Immature natural killer cell (primary cell): ENCODE results near the gene SIRT5. TPM values are rescaled to one million over a fixed set of nuclear protein-coding genes. Genes with fewer than 3 reads are reported as not detected.
A peak's percentile ranks its signal among the peaks of the same experiment; 100 is the strongest.

Experiments
- DNase-seq, 3 donors: peaks; one replicate each; pipeline ENCODE4 v3.0.0; 2022; ENCODE audit warnings: mixed read lengths in 1 of 3
- H3K27ac Mint-ChIP-seq, 6 donors: one replicate each; pipeline ENCODE4 v1.8.0; 2020; ENCODE audit warnings: mixed read lengths in 6 of 6, mild to moderate bottlenecking in 5 of 6, inconsistent platforms in 4 of 6, moderate library complexity in 3 of 6
- H3K27me3 Mint-ChIP-seq, 3 donors: one replicate each; pipeline ENCODE4 v1.8.0; 2020 to 2021; ENCODE audit warnings: low read depth in 3 of 3, mild to moderate bottlenecking in 3 of 3, mixed read lengths in 3 of 3, moderate library complexity in 3 of 3, inconsistent platforms in 1 of 3
- H3K36me3 Mint-ChIP-seq, 3 donors: one replicate each; pipeline ENCODE4 v1.8.0; 2020; ENCODE audit warnings: mixed read lengths in 3 of 3, inconsistent platforms in 2 of 3, mild to moderate bottlenecking in 2 of 3
- H3K4me1 Mint-ChIP-seq, 2 donors: one replicate each; pipeline ENCODE4 v1.8.0; 2020; ENCODE audit warnings: inconsistent platforms in 2 of 2, mild to moderate bottlenecking in 2 of 2, mixed read lengths in 2 of 2, moderate library complexity in 1 of 2
- H3K4me3 Mint-ChIP-seq, 5 donors: one replicate each; pipeline ENCODE4 v1.8.0; 2020; ENCODE audit warnings: mild to moderate bottlenecking in 5 of 5, mixed read lengths in 5 of 5, inconsistent platforms in 3 of 5, moderate library complexity in 3 of 5
- H3K9me3 Mint-ChIP-seq, 6 donors: one replicate each; pipeline ENCODE4 v1.8.0; 2020; ENCODE audit warnings: mild to moderate bottlenecking in 6 of 6, mixed read lengths in 6 of 6, inconsistent platforms in 4 of 6, moderate library complexity in 3 of 6
- polyA plus RNA-seq, 3 donors: library from polyadenylated mRNA; unstranded; fragments of 300-500 nt; fragmentation: Illumina TruSeq; gene quantifications; one replicate each; pipeline ENCODE4 v1.2.3, GENCODE V29; 2021

The SIRT5 gene
- polyA plus RNA-seq, 3 donors from 2014 or later: 7.5 to 12.3 (median 11.2) TPM

- H3K9me3 Mint-ChIP-seq: no peaks in the 10 kb centered on the region
- no peak for DNase-seq
- peaks cover 11 to 16% of the 10 kb centered on the region in 2 donors for H3K4me1 Mint-ChIP-seq
- H3K27me3 Mint-ChIP-seq: peaks cover 0 to 8% (median 7%) of the 10 kb centered on the region in 3 donors
- no peak overlapping the region for H3K27ac Mint-ChIP-seq
- H3K4me3 Mint-ChIP-seq: no peak overlapping the region
- H3K36me3 Mint-ChIP-seq: peaks cover 4 to 18% (median 7%) of the 10 kb centered on the region in 3 donors
These were observed 7.4 kb downstream of the SIRT5 start for GRCh38 chr6:13581700-13582229.

GRCh38 chr6:13586603-13587542, 12.5 kb downstream of the SIRT5 start:
- peaks cover 8 to 16% (median 14%) of the 10 kb centered on the region in 3 donors for H3K36me3 Mint-ChIP-seq
- peaks cover 11% of the 10 kb centered on the region in 2 donors for H3K4me1 Mint-ChIP-seq
- H3K27ac Mint-ChIP-seq: no peak overlapping the region
- H3K9me3 Mint-ChIP-seq: no peaks in the 10 kb centered on the region
- no peak overlapping the region for H3K4me3 Mint-ChIP-seq
- peaks cover 2 to 9% (median 7%) of the 10 kb centered on the region in 3 donors for H3K27me3 Mint-ChIP-seq
- no peak for DNase-seq

GRCh38 chr6:13589801-13590200, 15.4 kb downstream of the SIRT5 start:
- Mint-ChIP-seq H3K4me1 (peaks cover 0 to 2% of the 10 kb centered on the region in 2 donors), H3K36me3 (peaks cover 10 to 16% (median 14%) of the 10 kb centered on the region in 3 donors), H3K9me3 (no peaks in the 10 kb centered on the region), H3K27me3 (peaks cover 0 to 2% (median 2%) of the 10 kb centered on the region in 3 donors), H3K4me3 (no peak overlapping the region), H3K27ac (no peak overlapping the region)
- no peak for DNase-seq

- Mint-ChIP-seq H3K9me3 (no peaks in the 10 kb centered on the region), H3K4me3 (no peak overlapping the region), H3K27ac (no peak overlapping the region), H3K4me1 (no peaks in the 10 kb centered on the region), H3K36me3 (peaks cover 9 to 23% (median 14%) of the 10 kb centered on the region in 3 donors), H3K27me3 (peaks cover 0 to 2% (median 2%) of the 10 kb centered on the region in 3 donors)
- no peak for DNase-seq
These were observed 16.3 kb downstream of the SIRT5 start for GRCh38 chr6:13590574-13591153.

GRCh38 chr6:13591205-13591921, 17.0 kb downstream of the SIRT5 start:
- H3K4me1 Mint-ChIP-seq: no peaks in the 10 kb centered on the region
- no peak overlapping the region for H3K4me3 Mint-ChIP-seq
- H3K9me3 Mint-ChIP-seq: no peaks in the 10 kb centered on the region
- H3K36me3 Mint-ChIP-seq: peaks cover 15 to 28% (median 18%) of the 10 kb centered on the region in 3 donors
- peaks cover 0 to 2% (median 2%) of the 10 kb centered on the region in 3 donors for H3K27me3 Mint-ChIP-seq
- no peak for DNase-seq
- no peak overlapping the region for H3K27ac Mint-ChIP-seq

- H3K27me3 Mint-ChIP-seq: peaks cover 0 to 2% (median 2%) of the 10 kb centered on the region in 3 donors
- peaks cover 21 to 37% (median 28%) of the 10 kb centered on the region in 3 donors for H3K36me3 Mint-ChIP-seq
These were observed 18.7 kb downstream of the SIRT5 start for GRCh38 chr6:13593103-13593502.

GRCh38 chr6:13593720-13594119, 19.3 kb downstream of the SIRT5 start:
- Mint-ChIP-seq H3K4me3 (no peak overlapping the region), H3K27ac (no peak overlapping the region), H3K36me3 (peaks cover 20 to 40% (median 27%) of the 10 kb centered on the region in 3 donors), H3K27me3 (peaks cover 0 to 2% (median 2%) of the 10 kb centered on the region in 3 donors), H3K4me1 (no peaks in the 10 kb centered on the region), H3K9me3 (no peaks in the 10 kb centered on the region)
- no peak for DNase-seq

More at GRCh38 chr6:13593103-13593502, 18.7 kb downstream of the SIRT5 start:
- no peak for DNase-seq
- Mint-ChIP-seq H3K4me1 (no peaks in the 10 kb centered on the region), H3K4me3 (no peak overlapping the region), H3K9me3 (no peaks in the 10 kb centered on the region), H3K27ac (no peak overlapping the region)

GRCh38 chr6:13597073-13597472, 22.7 kb downstream of the SIRT5 start:
- Mint-ChIP-seq H3K4me1 (no peaks in the 10 kb centered on the region), H3K36me3 (peaks cover 35 to 71% (median 44%) of the 10 kb centered on the region in 3 donors), H3K27me3 (peaks cover 0 to 2% (median 0%) of the 10 kb centered on the region in 3 donors)

GRCh38 chr6:13600036-13600435, 25.6 kb downstream of the SIRT5 start:
- Mint-ChIP-seq H3K4me1 (peaks cover 4 to 12% of the 10 kb centered on the region in 2 donors), H3K4me3 (no peak overlapping the region), H3K27me3 (peaks cover 0 to 2% (median 0%) of the 10 kb centered on the region in 3 donors), H3K36me3 (peaks cover 39 to 78% (median 52%) of the 10 kb centered on the region in 3 donors), H3K27ac (no peak overlapping the region), H3K9me3 (no peaks in the 10 kb centered on the region)
- no peak for DNase-seq

More at GRCh38 chr6:13597073-13597472, 22.7 kb downstream of the SIRT5 start:
- Mint-ChIP-seq H3K27ac (no peak overlapping the region), H3K9me3 (no peaks in the 10 kb centered on the region), H3K4me3 (no peak overlapping the region)
- DNase-seq: no peak

- no peak for DNase-seq
- Mint-ChIP-seq H3K4me1 (peaks cover 4 to 12% of the 10 kb centered on the region in 2 donors), H3K27me3 (no peaks in the 10 kb centered on the region), H3K27ac (peak overlapping the region in 1 of 6 donors; percentile 44), H3K9me3 (no peaks in the 10 kb centered on the region), H3K4me3 (no peak overlapping the region), H3K36me3 (peaks cover 26 to 66% (median 36%) of the 10 kb centered on the region in 3 donors)
These were observed 29.7 kb downstream of the SIRT5 start for GRCh38 chr6:13604135-13604534.

GRCh38 chr6:13604546-13605416, 30.4 kb downstream of the SIRT5 start:
- DNase-seq: no peak
- Mint-ChIP-seq H3K4me3 (no peak overlapping the region), H3K4me1 (peaks cover 4 to 12% of the 10 kb centered on the region in 2 donors), H3K36me3 (peaks cover 20 to 60% (median 30%) of the 10 kb centered on the region in 3 donors), H3K27me3 (no peaks in the 10 kb centered on the region), H3K27ac (no peak overlapping the region), H3K9me3 (no peaks in the 10 kb centered on the region)

GRCh38 chr6:13605634-13606033, 31.2 kb downstream of the SIRT5 start:
- Mint-ChIP-seq H3K4me3 (no peak overlapping the region), H3K36me3 (peaks cover 14 to 51% (median 22%) of the 10 kb centered on the region in 3 donors), H3K9me3 (no peaks in the 10 kb centered on the region), H3K4me1 (peaks cover 4 to 12% of the 10 kb centered on the region in 2 donors), H3K27me3 (no peaks in the 10 kb centered on the region), H3K27ac (no peak overlapping the region)
- DNase-seq: no peak
